Measurements from ENCODE around the gene SLC17A2.

The SLC17A2 gene, protein sequence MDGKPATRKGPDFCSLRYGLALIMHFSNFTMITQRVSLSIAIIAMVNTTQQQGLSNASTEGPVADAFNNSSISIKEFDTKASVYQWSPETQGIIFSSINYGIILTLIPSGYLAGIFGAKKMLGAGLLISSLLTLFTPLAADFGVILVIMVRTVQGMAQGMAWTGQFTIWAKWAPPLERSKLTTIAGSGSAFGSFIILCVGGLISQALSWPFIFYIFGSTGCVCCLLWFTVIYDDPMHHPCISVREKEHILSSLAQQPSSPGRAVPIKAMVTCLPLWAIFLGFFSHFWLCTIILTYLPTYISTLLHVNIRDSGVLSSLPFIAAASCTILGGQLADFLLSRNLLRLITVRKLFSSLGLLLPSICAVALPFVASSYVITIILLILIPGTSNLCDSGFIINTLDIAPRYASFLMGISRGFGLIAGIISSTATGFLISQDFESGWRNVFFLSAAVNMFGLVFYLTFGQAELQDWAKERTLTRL

DNA sequence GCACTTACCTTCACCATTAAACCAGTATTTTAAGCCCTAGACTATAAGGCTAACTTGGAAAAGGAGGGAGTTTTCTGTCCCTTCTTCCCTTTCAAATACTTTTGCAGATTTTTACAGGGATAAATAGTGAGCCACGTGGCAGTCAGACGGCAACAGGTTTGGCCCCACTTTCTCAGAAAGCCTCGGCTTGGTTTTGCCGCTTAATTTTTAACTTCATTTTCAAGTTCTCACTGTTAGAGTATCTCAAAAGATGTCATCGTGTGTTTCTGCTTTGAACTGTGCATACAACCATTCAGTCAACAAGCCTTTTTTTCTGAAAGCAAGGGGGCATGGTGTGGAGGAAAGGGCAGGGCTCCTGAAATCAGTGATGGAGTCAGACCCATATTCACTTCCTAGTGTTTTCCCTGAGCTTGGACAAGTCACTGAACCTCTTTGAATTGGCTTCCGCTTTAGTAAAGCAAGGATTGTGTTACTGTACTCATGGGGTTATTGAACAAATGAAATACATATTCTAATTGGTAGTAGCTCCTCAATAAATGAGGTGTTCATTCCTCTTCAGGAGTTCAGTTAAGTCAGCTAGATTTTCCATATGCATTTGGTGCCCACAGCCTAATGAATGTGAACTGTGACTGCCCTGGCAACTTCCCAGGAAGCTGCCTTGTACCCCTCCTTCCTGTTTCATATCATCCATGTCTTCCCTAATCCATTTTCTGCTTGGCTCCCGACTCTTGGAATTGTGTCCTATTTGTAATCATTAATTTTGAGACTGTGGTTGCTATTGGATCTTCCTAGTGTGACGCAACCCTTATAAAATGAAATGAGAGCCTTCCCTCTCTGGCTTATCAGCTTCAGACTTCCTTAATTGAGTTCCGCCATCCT is at the start of gene SLC17A2:
TSS of gene SLC17A2 (minus strand) at position 160 of the 879 bp plus-strand sequence. CDS start 4,895 bp downstream, outside the sequence.
- no peak for DNase-seq

- no peak for DNase-seq
Observed at GRCh38 chr6:25975923-25976560, 45.6 kb upstream of the SLC17A2 start.

- no peak for DNase-seq
Observed at GRCh38 chr6:25973923-25974555, 43.5 kb upstream of the SLC17A2 start.

- DNase-seq = no peak
Observed at GRCh38 chr6:25972902-25973301, 42.4 kb upstream of the SLC17A2 start.

GRCh38 chr6:25972128-25972527 is 41.6 kb upstream of the SLC17A2 start:
- no peak for DNase-seq

DNA sequence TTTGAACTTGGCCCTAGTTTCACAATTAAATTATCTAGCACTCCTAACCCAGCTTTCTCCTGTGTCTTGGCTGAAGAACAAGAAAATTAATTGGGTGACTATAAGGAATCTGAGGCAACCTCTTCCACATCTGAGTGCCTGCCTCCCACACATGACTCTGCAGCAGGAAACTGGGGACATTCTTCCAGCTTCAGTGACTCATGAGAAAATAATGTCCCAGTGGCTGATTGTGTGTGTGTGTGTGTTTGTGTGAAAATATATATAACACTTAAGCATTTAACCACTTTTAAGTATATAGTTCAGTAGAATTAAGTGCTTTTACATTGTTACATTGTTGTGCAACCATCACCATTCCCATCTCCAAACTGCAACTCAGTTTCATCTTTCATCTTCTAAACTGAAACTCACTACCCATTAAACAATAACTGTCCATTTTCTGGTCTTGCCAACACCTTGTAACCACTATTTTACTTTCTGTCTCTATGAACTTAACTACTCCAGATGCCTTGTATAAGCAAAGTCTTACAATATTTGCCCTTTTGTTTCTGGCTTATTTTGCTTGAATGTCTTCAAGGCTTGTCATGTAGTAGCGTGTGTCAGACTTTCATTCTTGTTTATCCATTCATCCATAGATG is 40.8 kb upstream of the SLC17A2 start:
- DNase-seq = no peak

DNA sequence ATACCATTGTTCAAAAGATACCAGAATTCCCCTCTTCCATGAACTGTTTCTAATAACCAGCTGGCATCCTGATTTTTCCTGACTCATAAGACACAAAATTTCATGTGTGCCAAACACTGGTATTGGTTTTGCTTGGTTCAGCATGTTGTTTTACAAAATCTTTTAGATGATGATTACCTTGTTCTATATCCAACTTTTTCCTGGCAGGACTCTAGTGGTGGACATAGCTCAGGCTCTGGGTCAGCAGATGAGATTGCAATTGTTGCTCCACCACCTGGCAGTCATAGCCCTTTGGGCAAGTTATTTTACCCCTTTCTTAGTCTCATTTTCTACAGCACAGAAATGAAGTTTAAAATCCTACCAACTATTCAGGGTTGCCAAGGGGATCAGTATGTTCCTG is 38.3 kb upstream of the SLC17A2 start:
- DNase-seq = no peak

GRCh38 chr6:25966711-25967110 is 36.2 kb upstream of the SLC17A2 start:
- DNase-seq = no peak

GRCh38 chr6:25965058-25965457 is 34.6 kb upstream of the SLC17A2 start:
- no peak for DNase-seq

- no peak for DNase-seq
Observed at GRCh38 chr6:25963426-25964123, 33.1 kb upstream of the SLC17A2 start.

GRCh38 chr6:25962149-25963127 is 31.9 kb upstream of the SLC17A2 start, which contains the start of gene TRIM38:
Gene TRIM38, plus strand, starts transcription at chr6:25962802. Its CDS starts 3,721 bp downstream, at chr6:25966523.
- DNase-seq = peak; percentile 57

DNA sequence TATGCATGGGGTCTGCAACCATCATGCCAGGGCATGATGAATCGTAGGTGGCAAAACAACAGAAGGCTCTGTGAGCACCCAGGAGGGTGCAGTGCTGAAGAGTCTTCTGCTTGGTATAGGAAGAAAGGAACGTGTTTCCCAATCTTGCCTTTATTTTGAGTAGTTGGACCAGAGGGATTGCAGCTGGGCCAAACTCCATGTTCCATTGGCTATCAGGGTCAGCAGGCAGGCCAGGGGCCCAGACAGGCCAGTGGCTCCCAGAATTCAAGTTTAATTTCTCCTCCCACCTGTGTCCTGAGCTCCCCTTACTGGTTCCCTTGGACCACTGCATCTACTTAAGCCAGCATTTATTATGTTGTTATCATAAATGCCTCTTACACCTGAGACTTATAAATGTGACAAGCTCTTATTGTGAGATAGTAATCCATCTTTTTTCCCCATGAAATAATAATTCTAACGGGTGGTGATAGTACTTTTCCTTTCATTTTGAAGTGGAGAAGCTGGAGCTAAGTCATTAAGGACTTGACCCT is 31.2 kb upstream of the SLC17A2 start:
- no peak for DNase-seq

DNA sequence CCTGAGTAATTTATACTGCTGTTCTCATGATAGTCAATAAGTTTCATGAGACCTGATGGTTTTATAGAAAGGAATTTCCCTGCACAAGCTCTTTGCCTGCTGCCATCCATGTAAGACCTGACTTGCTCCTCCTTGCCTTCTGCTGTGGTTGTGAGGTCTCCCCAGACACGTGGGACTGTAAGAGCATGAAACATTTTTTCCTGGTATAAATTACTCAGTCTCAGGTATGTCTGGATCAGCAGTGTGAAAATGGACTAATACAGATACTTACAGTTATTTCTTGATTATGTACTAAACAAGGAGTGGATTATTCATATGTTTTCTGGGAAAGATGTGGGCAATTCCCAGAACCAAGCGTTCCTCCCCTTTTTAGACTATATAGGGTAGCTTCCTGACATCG is 30.2 kb upstream of the SLC17A2 start:
- DNase-seq = peak; percentile 55

DNA sequence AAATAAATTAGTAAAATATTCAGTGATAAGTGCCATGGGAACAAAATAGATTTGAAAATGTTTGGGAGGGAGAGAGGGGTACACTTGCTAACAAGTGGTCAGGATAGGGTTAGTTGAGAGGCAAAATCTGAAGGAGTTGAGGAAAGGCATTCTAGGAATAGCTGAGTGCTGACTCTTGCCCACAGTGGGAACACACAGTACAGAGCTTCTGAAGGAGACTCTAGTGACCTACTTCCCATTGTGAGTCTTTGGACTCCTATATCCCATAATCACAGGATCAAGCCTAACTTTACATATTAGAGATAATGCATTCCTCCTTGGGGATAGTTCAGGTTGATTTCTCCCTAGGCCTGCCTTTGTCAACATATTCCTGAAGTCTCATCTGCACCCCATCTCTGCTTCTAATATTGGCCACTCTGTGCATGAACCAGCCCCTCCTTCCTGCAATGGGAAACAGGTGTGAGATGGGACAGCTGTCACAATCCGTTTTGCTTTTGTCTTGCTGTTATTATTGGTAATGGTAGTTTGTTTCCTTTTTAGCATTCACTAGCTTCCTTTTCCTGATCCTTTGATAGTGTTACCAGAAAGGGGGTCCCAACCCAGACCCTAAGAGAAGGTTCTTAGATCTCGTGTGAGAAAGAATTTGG is 29.5 kb upstream of the SLC17A2 start:
- DNase-seq = no peak

GRCh38 chr6:25958700-25959162 is 28.2 kb upstream of the SLC17A2 start:
- no peak for DNase-seq

GRCh38 chr6:25956226-25956625 is 25.7 kb upstream of the SLC17A2 start:
- no peak for DNase-seq

DNA sequence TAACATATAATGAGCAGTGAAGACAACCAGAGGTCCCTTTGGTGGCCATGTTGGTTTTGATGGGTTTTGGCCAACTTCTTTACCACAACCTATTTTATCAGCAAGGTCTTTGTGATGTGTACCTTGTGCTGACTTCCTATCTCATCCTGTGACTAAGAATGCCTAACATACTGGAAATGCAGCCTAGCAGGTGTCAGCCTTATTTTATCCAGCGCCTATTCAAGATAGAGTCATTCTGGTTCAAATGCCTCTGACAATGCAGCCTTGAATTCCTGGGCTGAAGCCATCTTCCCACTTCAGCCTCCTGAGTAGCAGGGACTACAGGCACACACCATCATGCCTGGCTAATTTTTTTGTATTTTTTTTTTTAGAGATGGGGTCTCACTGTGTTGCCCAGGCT is 24.3 kb upstream of the SLC17A2 start:
- no peak for DNase-seq

DNA sequence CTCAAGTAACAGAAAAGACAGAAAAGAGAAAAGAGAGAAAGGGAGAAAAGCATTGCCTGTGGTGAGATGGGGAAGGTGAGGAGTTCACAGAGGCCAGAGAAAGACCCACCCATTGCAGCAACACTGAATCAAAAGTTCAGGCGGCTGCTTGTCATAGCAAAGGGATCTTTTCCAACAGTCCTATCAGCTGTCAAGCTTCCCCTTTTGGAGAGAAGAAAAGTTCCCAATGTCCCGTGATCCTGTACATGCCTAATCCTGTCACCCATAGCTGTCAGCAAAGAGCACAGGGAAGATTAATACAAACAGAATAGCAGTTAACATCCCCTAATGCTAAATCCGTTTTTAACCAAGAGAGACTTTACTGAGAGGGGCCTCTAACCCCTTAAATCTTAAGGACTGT is 23.2 kb upstream of the SLC17A2 start:
- no peak for DNase-seq

DNA sequence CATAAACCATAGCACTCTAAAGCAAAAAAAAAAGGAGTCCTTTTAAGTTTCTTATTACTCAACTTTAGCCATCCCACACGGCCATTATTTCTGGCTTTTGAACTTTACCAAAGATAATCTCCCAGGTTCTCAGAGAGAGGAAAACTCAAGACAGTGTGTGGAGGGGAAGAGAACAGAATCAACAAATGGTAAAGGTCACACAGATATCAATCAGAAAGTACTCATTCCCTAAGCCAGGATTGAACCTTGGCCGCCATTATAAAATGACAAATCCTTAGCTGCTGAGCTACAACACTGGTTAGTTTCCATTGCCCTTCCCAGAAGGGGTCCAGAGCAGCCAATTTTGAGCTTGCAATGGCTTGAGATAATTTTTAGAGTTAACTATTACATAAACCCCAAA is 22.0 kb upstream of the SLC17A2 start:
- no peak for DNase-seq

Data from activated naive CD4-positive, alpha-beta T cell treated with anti-CD3 and anti-CD28 coated beads, Interleukin-2, amount 50 U/mL, for 16 hours (primary cell).